ENCODE results near the gene FHOD1.

Gene FHOD1

DNA sequence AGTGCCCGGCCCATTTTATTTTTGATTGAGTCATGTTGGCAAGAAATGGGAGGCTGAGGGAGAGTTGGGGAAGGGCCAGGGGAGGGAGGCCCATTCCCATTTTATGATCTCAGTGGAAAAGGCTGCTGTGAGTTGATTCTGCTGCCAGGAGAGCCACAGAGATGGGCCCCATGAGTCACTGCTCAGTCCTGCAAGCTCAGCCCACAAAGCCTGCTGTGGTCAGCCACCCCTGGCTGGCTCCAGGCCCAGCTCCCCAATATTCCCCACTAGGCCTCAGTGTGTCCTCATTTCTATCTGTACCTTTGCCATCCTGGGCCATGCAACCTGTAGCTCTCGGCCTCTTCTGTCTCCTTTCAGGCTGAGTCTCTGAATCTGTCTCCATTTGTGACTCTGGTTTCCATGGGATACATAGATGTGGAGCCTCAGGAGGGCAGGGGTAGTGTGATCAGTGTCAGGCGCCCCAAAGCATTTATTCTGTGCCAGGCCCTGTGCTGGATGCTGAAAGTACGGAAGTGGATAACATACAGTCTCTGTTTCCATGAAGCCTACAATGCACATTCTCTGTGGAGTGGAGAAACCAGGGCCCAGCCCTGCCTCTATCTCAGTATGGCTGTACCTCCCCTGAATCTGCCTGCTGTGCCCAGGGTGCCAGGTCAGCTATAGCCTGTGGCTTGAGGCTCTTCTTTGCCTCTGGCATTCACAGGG, 30.2 kb upstream of the FHOD1 start:
- no peak for DNase-seq

- no peak for DNase-seq
These were observed 28.0 kb upstream of the FHOD1 start for GRCh38 chr16:67275321-67275720.

DNA sequence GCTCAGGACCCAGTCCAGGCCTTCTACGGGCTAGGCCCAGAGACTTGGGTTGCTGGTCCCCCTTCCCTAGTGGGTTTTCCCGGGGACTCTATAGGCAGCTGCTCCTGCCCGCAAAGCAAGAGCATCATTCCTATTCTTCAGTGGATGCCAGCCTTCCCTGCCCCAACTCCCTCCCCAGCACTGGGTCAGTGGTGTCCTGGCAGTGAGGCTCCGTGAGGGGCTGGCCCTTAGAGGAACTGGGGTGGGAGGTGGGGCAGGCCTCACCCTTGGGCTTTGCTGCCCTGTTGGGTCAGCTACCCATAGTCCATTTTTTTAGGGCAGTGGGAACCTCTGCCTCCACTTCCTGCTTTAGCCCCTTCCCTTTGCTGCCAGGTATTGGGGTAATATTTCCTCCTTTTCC, 24.2 kb upstream of the FHOD1 start:
- no peak for DNase-seq

DNA sequence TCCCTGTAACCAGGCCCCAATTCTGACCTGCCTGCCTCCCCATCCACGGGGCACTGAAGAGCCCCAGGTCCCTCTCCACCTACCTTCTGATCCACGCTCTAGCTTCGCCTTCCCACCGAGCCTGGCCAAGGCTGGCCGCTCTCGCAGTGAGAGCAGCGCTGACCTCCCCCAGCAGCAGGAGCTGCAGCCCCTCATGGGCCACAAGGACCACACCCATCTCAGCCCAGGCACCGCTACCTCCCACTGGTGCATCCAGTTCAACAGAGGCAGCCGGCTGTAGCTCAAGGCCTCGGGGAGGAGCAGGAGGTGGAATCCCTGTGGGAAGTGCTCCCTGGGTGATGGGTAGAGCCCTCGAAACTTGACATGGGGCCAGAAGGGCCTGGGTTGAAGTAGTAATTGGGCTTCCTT, 23.7 kb upstream of the FHOD1 start:
- DNase-seq: no peak

DNA sequence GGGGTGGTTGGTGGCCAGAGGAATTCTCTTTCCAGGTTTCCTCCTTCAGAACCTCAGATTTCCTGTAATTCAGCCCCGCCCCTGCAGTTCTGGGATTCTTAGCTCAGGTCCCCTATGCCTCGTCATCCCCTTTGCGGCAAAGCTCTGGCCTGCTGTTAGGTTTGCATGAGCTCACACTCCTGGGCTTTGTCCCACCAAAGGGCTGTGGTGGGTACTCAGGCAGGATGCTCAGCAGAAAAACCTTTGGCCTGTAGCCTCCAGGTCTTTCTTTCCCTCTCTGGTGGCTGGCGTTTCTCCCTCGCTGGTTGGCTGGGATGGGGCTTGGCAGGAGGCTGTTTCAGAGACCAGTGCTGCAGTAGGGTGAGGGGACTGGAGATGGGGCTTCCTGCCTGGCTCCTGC, 22.5 kb upstream of the FHOD1 start:
- no peak for DNase-seq

- no peak for DNase-seq
These were observed 20.9 kb upstream of the FHOD1 start for GRCh38 chr16:67268136-67268579.

DNA sequence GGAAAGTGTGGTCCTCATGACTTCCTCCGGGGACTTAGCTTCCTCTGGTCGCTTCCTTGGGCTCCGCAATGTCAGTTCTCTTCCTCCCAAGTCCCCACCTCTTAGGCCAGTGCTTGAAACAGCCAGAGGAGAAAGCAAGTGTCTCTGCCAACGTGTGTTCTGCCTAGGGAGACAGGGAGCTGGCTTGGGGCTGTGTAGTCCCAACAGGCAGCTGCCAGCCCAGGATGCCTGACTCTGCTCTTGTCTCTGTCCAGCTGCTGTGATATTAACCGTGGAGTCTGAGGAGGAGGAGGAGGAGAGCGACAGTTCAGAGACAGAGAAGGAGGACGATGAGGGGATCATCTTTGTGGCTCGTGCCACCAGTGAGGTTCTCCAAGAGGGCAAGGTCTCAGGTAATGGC, 18.6 kb upstream of the FHOD1 start:
- no peak for DNase-seq

DNA sequence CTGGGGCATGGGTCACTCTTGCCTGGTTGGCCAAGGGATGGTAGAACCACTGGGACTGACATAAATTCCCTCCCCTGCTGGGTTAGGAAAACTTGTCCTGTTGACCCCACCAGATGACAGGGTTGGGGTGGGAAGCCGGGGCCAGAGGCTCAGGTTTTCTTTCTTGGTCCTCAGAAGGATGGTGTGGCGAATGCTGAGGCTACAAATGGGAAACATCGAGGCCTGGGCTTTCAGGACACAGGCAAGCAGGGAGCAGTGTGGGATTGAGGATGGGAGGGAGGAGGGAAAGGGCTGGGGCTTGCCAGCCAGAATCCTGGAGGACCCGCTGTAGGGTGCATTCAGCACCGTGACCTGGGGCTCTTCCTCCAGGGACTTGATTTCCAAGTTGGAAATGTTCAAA, 17.6 kb upstream of the FHOD1 start:
- DNase-seq: no peak

- no peak for DNase-seq
These were observed 17.0 kb upstream of the FHOD1 start for GRCh38 chr16:67264277-67264676.

GRCh38 chr16:67263201-67263600, 15.9 kb upstream of the FHOD1 start:
- no peak for DNase-seq

GRCh38 chr16:67260426-67261063, 13.3 kb upstream of the FHOD1 start:
- DNase-seq: peak; percentile 13 to 54

GRCh38 chr16:67259705-67260104, 12.4 kb upstream of the FHOD1 start:
- no peak for DNase-seq

GRCh38 chr16:67258161-67258835, 11.0 kb upstream of the FHOD1 start:
- DNase-seq: no peak

GRCh38 chr16:67257486-67258160, 10.3 kb upstream of the FHOD1 start:
- DNase-seq: no peak

- no peak for DNase-seq
These were observed 9.5 kb upstream of the FHOD1 start for GRCh38 chr16:67256701-67257230.

- DNase-seq: no peak
These were observed 8.4 kb upstream of the FHOD1 start for GRCh38 chr16:67255553-67256221.

- no peak for DNase-seq
These were observed 7.7 kb upstream of the FHOD1 start for GRCh38 chr16:67254801-67255552.

- DNase-seq: no peak
These were observed 5.6 kb upstream of the FHOD1 start for GRCh38 chr16:67252609-67253497.

GRCh38 chr16:67250045-67250327, 2.7 kb upstream of the FHOD1 start:
- DNase-seq: no peak

DNA sequence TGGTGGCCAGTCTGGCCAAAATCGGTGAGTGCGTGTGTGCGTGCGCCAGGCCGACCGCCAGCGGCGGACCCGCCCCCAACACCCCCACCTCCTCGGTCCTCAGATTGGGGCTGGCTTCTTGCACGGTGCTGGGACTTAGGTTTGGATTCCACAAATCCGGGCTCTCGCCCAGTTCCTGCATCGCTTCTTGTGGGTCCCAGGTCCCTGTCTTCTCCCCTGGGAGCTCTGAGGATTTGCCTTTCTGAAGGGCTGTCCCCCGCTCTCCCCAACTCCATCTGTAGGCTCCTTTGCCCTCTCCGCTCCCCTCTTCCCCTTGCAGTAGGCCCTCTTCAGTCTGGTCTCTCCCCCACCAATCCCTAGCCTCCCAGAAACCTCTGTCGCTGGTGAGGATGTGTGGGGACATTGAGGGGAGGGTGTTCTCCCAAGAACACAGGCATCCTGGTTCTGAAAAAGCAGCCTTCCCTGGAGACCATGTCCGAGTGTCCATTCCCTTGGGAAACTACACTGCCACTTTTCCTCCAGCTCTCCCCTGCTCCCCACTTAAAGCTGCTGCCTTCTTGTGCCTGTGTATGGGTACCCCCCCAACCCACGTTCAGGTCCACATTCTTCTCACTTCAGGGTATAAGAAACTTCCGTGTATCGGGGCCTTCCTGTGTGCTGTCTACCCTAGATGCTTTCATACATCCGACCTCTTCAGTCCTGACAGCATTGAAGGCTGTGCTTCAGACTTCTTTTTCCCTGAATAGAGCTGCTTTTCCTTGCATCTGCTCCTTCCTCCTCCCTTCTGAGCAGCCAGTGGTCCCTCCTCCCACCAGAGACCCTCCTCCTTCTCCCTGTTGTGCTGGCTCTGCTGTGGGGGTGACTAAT, 2.1 kb upstream of the FHOD1 start:
- no peak for DNase-seq

Measured in NCI-H526 (cell line).